NCI-H146 treated with DMSO at 0.1 percent for 48 hours (cell line): ENCODE data around the gene ANKRD28.
A peak's percentile ranks its signal among the peaks of the same experiment; 100 is the strongest.

Experiments used
- DNase-seq: peaks from one replicate; lab custom pipeline; 2025; ENCODE audit not compliant: unreplicated experiment; lab: John Stamatoyannopoulos, UW

The ANKRD28 gene

DNA sequence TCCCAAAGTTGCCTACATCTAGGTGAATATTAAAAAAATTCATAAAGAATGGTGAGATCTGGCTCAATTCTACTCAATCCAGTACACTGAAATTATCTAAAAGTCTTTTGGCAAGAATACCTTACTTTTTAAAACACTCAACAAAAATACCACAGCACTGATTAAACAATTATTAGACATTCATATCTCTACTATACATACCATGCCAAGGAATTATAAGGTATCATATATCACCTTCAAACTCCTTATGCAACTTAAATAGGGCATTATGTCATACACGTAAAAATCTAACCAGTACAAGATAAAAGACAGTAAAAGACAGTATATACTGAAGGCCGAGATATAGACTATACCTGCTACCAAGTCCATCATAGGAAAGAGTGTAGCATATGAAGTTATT, 6.1 kb upstream of the ANKRD28 start:
- no peak for DNase-seq

DNA sequence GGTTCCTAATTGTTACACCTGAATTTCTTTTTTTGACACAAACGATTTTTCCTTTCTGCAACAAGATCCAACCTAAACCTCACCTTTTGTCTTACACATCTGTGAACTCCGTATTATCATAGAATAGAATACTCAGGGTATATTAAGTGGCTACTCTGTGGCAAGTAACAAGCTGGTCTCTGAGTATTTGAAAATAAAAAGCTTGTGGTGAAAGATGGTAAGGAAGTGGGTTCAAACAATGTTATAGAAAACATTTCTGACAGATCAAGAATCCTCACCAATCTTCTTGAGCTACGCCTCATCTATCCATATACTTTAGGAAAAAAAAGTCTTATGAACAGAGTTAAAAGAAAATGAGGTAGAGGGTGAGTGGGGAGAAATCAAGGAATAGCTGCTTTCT, 3.5 kb upstream of the ANKRD28 start:
- no peak for DNase-seq

DNA sequence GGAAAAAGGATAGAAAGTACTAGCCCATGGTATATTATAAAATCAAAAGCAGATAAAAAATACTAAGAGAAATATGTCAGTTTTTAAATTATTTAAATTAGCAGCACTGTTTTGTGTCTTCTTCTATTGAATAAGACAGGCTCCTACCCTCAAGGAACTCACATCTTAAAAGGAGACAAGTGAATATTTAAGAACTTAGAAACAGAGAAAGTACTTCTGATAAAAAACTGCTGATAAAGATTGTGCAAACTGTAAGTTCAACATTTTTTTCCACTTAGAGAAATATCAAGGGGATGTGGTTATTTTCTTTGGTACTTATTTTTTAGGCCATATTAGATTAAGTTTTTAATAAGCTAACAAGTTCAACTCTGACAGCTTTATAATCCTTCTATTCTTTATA, 3.0 kb upstream of the ANKRD28 start:
- no peak for DNase-seq

DNA sequence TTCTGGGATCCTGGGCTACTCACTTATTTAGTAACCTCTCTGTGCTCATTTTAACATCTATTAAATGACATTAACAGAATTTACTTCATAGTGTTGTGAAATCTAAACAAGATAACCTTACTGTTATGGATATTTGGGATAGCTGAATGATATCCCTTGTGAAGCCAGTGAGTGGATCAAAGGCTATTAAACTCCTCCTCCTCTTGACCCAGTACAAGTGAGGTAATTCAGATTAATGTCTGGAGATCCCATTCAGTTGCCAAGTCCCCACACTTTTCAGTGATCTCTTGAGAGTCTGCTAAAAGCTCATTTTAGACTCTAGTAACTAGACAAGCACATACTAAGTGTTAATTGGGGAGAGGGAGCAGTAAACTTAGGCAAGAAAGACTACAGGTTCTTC, 2.5 kb upstream of the ANKRD28 start:
- DNase-seq, result no peak

DNA sequence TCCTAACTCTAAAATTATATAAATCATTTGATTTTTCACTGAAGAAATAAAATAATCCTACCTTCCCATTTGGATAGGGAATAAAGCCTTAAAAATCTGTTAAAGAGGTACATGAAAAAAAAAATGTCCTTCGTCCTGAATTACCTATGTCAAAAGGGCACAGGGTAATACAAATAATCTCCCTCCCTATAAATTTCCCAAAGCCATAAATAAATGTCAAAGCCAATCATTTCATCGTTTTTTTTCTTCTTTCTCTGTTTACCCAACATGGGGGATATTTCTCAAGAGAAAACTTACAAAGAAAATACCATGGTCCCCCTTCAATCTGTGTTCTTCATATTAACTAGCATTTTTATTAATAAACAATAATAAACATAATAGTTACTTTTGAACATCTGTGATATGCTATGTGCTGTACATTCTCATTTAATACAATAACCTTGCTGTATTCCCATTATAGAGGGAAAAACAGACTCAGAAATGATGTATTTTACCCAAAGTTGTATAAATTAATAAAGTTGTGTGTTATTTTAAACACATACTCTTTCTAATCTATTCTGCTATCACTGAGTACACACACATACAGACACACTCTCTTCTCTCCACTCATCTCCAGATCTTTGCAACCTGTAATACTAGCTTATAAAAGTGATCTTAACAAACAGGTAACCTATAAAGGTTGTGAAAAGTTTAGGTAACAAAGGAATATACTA, 910 bp upstream of the ANKRD28 start:
- no peak for DNase-seq

DNA sequence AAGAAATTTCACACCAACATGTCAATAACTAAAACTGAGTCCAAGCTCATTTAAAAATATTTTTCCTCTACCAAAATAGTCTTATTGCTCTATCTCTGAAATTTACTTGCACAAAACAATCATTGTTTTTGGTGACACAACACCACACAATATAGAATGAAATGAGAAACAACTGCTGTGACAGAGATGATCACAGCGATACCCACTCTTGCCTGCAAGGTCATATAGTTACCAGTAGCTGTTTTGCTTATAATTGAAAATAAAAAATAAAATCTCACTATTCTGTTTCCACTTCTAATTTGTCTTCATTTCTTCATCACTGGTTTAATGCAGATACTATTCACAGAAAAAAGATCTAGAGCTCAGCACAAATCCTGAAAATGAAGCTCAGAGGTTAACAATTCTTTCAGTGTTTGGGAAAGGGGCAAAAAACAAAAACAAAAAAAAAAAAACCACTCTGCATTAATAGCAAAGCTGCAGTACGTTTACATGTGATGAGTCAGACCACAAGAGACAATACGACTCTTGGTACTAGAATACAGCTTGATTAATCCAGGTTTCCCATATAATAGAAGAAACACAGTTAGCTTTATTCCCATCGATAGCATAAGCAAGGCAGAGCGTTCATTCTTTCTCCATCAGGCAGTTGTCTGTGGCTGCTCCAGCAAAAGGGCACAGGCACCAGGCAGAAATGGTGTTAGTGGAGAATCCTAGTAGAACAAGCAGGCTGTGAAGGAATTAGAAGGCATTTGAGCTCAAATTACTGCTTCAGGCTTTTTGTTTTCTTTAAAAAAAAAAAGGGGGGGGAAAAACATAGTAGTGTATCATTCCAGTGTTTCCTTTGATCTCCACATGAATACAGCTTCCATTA, 773 bp downstream of the ANKRD28 start:
- peak; percentile 6 for DNase-seq

DNA sequence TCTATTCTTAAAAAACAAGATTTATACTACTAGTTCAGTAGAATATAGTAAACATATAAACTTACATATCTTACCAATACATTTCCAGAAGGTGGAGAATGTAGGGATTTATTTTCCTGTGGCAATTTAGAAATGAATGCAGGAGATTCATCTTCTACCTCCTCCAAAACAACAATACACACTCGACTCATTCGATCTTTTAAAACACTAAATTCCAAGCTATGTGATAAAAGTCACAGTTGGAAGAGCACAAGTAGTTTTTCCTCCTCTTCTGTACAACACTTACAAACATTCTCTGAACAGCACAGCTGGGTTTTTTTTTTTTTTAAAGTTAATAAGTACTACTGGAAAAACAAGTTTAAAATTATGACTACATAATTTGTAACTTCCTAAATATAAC, 1.4 kb downstream of the ANKRD28 start:
- DNase-seq, result no peak

DNA sequence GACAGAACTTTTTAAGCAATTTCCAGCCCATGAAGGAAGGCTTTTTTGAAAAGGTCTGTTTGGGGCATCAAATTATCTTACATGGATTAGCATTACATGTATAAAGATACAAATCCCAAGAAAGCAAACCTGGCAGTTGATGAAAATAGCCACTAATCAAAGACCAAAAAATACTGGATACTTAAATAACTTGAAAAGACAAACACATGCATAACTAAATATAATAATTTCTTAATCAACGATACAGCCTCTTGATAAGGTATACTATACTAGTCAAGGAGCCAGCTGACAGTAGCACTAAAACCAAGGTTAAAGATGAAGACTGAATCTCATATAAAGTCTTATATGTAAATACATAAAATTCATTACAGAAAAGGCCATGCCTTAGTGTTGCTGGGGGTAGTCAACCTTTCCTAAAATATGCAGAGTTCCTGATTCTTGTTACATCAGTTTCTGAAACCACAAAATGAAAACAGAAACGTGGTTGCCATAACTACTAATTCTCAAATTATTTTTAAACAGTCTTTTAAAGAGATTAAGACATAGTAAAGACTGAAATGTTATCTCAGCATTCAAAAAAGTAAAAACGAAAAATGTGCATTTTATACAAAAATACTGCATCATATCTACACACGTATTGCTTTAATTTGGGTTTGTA, 2.0 kb downstream of the ANKRD28 start:
- no peak for DNase-seq

DNA sequence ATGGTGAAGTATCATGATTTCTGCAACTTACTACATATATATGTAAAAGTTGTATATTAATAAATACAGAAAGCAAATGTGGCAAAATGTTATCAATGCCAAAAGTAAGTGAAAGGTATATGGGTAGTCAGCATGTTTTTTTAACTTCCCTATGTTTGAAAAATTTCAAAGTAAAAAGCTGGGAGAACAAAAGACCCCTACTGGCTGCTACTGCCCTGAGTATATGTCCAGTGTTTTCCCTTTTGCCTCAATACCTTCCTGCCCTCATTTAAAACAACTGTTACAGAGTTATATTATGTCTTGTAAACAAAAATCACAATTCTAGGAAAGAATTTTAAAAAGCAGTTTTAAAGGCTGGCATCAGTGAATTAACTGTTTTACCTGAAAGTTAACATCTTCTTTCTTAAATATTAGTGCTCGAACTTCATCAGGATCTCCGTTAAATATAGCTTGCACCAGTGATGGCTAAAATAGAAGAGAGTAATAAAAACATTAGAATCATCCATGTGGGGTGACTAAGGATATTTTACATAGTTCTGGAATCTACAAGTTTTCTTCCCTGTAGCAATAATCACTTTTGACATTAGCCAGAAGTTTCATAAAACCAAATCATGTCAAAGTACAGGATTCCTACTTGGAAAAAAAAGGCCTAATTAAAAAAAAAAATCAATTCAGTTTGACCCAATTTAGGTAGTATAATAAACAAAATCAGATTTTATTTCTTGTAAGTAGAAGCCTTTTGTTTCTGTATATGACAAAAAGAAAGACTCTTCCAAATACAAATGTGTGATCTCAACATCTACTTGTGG, 2.7 kb downstream of the ANKRD28 start:
- no peak for DNase-seq

DNA sequence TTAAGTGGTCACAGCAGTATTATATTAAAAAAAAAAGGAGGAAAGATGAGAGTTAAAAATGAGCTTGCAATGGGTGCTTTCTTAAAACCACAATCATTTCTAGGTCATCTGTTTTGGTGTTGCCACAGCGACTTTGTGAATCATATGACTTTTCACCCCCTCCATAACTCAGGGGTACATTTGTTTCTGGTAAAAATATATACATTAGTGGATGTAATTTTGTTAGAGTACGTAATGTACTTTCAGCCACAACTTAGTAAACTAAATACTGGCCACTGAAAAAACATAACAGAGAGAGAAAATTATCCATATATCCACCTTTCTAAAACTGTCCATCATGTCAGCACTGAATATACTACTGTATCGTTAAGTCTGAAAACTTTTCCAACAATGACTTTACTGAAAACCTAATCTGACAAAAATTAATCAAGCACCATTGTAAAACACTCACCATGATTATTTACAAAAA, 3.4 kb downstream of the ANKRD28 start:
- no peak for DNase-seq

DNA sequence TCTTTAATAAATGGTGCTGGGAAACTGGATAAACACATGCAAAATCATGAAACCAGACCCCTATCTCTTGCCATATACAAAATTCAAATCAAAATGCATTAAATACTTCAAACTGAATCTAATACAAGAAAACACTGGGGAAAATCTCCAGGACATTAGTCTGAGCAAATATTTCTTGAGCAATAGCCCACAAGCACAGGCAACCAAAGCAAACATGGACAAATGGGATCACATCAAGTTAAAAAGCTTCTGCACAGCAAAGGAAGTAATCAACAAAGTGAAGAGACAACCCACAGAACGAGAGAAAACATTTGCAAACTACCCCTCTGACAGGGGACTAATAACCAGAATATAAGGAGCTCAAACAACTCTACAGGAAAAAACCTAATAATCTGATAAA, 6.3 kb downstream of the ANKRD28 start:
- DNase-seq, result no peak

DNA sequence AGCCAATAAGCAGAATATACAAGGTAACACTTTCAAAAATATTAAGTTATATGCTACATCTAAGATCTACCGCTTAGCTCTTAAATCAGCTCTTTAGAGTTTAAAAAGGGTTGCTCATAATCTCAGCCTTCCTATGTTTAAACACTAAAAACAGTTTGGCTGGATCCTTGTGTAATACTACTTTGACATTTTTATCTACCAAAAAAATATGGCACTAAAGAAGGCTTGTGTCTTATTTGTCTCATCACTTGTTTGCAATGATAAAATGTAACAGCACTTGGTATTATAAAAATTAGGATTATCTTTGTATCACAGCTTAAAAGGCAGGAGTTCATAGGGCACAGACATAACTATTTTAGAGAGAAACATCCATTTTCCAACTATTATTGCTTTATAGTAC, 9.8 kb downstream of the ANKRD28 start:
- no peak for DNase-seq

DNA sequence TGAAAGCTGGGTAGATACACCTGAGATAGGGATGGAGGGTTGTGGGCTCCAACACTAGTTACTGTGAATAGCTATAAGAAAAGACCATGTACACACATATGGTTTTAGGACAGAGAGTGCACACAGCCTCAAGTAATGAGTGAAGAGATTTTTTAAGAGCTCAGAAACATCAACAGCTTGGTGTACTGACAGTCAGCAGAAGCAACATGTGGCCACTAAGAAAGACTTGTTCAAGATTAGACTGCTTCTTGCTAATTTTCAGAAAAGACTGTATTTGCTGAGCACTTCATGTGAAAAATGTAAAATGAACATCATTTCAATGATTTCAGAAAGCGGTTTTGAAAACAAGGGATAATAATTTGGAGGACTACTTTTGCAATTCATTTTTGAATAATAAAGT, 10.3 kb downstream of the ANKRD28 start:
- DNase-seq, result no peak

DNA sequence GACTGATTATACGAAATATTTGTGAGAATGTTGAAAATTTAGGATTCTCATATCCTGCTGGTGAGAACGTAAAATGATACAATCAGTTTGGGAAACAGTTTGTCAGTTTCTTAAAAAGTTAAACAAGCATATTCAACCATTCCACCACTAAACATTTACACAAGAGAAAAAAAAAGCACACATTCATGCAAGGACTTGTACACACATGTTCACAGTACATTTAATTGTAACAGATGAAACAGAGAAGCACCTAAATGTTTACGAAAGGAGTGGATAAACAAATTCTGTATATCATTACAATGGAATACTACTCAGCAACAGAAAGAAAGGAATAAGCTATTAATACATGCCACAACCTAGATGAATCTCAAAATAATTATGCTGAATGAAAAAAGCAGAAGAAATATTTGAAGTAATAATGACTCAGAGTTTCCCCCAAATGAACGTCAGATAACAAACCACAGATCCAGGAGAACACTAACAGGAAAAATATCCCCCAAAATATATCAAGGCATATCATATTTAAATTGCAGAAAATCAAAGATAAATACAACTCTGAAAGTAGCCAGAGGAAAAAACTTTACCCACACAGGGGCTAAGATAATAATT, 14.3 kb downstream of the ANKRD28 start:
- no peak for DNase-seq

DNA sequence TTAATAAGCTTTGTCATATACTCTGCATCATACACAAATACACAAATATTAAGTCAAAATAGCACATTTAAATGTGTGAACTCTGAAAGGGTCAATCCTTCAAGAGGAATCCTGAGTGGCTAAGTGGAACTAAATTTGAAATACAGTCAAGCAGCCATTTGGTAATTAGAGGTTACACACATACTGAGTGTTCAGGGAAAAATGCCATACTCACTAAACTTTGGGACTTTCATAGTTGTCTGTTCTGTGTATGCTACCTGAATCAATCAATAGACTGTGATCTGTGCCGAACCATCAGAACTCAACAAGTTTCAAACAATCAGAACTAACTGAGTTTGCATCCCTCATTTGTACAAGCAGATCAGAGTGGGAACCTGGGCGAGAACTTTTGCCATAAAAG, 15.3 kb downstream of the ANKRD28 start:
- DNase-seq, result no peak

DNA sequence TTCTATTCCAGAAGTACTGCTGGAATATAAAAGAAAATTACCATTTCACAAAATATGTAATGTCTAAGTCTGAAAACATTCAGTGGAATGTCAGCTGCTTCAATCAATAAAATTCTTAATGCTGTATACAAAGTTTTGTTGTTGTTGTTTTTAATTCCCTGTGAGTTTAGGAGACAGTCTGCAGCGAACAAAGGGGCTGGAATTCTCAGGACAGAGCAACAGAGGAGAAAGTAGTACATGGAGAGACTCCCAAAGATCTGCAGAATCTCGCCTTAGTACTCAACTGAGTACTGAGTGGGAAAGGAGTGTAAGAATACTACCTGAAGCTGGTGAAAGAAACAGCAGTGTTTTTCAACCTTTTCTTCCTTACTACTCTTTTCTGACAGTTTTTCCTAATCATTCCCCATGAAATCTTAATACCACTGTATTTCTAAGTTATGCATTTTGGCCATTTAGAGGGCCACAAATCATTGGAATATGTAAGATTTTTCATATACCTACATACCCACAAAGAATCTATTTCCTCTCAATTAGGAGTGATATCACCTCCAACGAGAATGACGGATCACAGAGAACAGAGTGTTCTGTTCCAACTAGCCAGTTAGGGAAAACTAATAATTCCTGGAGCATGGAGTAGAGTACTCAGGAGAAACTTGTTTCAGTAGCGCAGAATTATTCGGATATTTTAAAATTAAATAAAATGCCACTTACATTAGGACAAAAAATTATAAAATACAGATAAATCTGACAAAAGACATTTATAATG, 16.0 kb downstream of the ANKRD28 start:
- DNase-seq, result no peak

DNA sequence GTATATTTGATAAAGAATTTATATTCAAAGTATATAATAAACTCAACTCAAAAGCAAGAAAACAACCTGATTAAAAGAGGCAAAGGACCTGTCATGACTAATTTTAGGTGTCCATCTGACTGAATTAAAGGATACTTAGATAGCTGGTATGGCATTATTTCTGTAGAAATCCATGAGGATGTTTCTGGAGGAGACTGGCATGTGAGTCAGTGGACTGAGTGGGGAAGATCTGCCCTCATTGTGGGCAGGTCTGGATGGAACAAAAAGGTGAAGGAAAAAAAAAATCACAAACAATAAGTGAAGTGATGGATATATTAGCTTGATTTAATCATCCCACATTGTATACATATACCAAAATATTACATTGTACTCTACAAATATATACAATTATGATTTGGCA, 16.6 kb downstream of the ANKRD28 start:
- DNase-seq, result no peak

DNA sequence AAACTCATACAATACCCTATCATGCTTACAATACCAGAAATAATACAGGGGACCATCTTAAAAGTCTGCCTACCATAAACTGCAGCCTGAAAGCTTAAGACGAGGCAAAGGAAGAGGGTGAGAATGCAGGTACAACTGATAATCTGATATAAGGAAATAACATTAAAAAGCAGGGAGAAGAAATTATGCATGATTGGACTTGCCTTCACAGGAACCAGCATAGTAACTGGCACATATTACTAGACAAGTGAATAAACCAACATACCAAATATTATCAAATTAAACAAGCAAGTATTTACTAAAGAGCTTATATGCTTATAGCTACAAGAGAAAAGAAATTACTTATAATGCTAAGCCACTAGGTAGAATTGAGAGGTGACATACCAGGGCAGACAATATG, 18.7 kb downstream of the ANKRD28 start:
- no peak for DNase-seq

DNA sequence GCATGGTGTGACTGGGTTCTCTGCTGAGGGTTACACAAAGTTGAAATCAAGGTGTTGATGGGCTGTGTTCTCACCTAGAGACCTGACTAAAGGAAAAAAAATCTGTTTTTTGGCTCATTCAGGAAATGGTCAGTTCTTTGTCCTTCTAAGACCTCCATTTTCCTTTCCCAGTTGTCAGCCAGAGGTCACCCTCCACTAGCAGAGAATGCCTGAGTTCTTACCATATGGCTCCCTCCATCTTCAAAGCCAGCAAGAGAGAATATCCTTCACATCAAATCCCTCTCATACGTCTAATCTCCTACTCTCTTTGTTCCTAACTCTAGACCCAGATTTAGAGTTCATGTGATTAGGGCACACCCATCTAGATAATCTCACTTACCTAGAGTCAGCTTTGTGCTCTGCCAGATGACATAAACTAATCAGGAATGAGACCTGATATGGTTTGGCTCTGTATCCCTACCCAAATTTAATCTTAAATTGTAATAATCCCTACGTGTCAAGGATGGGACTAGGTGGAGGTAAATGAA, 19.4 kb downstream of the ANKRD28 start:
- no peak for DNase-seq
